Nephron progenitor cell (in vitro differentiated cells): ENCODE results near the gene PPP1R16B.

Experiments used
- DNase-seq: peaks from one replicate; pipeline ENCODE4 v3.0.0; 2021
- H3K27ac Mint-ChIP-seq: 2 replicates; pipeline ENCODE4 v1.8.0; 2021; ENCODE audit warnings: mild to moderate bottlenecking, moderate library complexity, mixed read lengths
- H3K27me3 Mint-ChIP-seq: 2 replicates; pipeline ENCODE4 v1.8.0; 2021; ENCODE audit warnings: mild to moderate bottlenecking, low read depth, mixed read lengths; ENCODE audit not compliant: poor library complexity
- H3K36me3 Mint-ChIP-seq: 2 replicates; pipeline ENCODE4 v1.8.0; 2021; ENCODE audit warnings: low read depth, mixed read lengths
- H3K4me1 Mint-ChIP-seq: 2 replicates; pipeline ENCODE4 v1.8.0; 2021; ENCODE audit warnings: mixed read lengths
- H3K4me3 Mint-ChIP-seq: 2 replicates; pipeline ENCODE4 v1.8.0; 2021; ENCODE audit warnings: mild to moderate bottlenecking, moderate library complexity, mixed read lengths
- H3K9me3 Mint-ChIP-seq: 2 replicates; pipeline ENCODE4 v1.8.0; 2021; ENCODE audit warnings: mild to moderate bottlenecking, moderate library complexity, mixed read lengths
- TF ChIP-seq, protein P1 (sequence below): fragments of 200-600 bp; sonication (generic); IDR thresholded peaks from 2 replicates; pipeline ENCODE4 v1.5.0; 2021; ENCODE audit warnings: antibody characterized with exemption

PPP1R16B gene

GRCh38 chr20:38861071-38861401 lies 55.5 kb downstream of the PPP1R16B start:
- H3K9me3 Mint-ChIP-seq = no peaks in the 10 kb centered on the region
- H3K36me3 Mint-ChIP-seq = no peaks in the 10 kb centered on the region
- peaks cover 40% of the 10 kb centered on the region for H3K27me3 Mint-ChIP-seq
- TF ChIP-seq, protein P1, sequence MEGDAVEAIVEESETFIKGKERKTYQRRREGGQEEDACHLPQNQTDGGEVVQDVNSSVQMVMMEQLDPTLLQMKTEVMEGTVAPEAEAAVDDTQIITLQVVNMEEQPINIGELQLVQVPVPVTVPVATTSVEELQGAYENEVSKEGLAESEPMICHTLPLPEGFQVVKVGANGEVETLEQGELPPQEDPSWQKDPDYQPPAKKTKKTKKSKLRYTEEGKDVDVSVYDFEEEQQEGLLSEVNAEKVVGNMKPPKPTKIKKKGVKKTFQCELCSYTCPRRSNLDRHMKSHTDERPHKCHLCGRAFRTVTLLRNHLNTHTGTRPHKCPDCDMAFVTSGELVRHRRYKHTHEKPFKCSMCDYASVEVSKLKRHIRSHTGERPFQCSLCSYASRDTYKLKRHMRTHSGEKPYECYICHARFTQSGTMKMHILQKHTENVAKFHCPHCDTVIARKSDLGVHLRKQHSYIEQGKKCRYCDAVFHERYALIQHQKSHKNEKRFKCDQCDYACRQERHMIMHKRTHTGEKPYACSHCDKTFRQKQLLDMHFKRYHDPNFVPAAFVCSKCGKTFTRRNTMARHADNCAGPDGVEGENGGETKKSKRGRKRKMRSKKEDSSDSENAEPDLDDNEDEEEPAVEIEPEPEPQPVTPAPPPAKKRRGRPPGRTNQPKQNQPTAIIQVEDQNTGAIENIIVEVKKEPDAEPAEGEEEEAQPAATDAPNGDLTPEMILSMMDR = no peak
- no peak for DNase-seq
- H3K27ac Mint-ChIP-seq = no peak overlapping the region
- H3K4me1 Mint-ChIP-seq = no peaks in the 10 kb centered on the region
- H3K4me3 Mint-ChIP-seq = no peak overlapping the region

DNA sequence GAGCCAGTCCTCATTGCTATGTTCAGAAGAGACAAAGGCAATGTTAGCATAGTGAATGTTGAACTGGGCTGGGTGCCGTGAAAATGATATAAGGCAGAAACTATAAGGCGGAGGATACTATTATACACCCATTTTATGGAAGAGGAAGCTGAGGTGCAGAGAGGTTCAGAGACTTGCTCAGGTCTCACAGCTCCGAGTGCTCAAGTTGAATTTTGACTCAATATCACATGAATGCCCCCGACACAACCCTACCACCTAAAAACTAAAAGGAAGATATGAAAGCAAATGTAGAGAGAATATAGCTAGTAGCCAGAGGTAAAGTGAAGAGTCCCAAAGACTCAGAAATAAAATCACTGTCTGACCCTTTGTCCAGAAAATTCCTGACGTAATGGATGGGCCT lies 56.7 kb downstream of the PPP1R16B start:
- TF ChIP-seq, protein P1 = no peak
- Mint-ChIP-seq H3K9me3 (no peaks in the 10 kb centered on the region), H3K27me3 (peaks cover 36% of the 10 kb centered on the region), H3K27ac (no peak overlapping the region), H3K36me3 (no peaks in the 10 kb centered on the region), H3K4me3 (no peak overlapping the region), H3K4me1 (no peaks in the 10 kb centered on the region)
- DNase-seq = no peak

DNA sequence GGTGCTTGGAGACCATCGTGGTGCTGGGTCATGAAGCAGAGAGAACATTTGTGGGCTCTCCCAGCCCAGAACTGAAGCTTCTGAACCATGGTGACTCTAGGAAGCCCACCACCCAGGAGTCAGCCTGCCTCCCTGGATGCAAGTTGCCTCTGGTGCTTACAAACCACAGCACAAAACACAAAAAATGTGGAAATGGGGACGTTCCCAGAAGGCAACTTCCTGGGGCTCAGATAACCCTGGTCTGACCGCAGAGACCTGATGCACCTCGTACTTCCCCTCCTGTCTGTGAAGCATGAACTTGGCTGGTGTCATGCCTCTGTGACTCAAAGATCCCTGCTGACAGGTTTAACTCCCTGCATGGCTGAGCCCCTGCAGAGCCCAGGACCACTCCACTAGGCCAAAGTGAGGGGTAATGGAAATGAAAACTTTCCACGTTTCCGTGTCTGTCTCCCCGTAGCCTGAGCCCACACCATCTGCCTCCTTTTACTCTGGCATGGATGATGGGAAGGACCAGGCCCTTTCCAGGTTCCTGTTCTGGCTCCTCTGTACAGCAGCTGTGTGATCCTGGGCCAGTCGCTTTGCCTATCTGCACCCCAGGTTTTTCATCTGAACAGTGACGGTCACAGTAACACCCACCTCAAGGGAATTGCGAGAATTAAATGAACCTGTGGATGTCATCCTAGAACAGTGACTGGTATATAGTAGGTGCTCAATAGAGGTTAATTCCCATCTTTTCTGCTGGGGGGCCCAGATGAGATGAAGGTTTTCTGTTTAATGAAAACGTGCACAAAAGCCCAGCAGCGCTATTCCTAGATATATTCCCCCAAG lies 57.7 kb downstream of the PPP1R16B start:
- no peaks in the 10 kb centered on the region for H3K36me3 Mint-ChIP-seq
- H3K27me3 Mint-ChIP-seq = peaks cover 33% of the 10 kb centered on the region
- TF ChIP-seq, protein P1 = no peak

GRCh38 chr20:38864662-38865061 lies 59.2 kb downstream of the PPP1R16B start:
- no peak for DNase-seq
- Mint-ChIP-seq H3K4me3 (no peak overlapping the region), H3K36me3 (no peaks in the 10 kb centered on the region), H3K27me3 (peaks cover 30% of the 10 kb centered on the region), H3K27ac (no peak overlapping the region), H3K4me1 (no peaks in the 10 kb centered on the region), H3K9me3 (no peaks in the 10 kb centered on the region)
- TF ChIP-seq, protein P1 = no peak

More for the DNA sequence above, 57.7 kb downstream of the PPP1R16B start:
- no peak overlapping the region for H3K4me3 Mint-ChIP-seq
- DNase-seq = no peak
- no peaks in the 10 kb centered on the region for H3K9me3 Mint-ChIP-seq
- no peak overlapping the region for H3K27ac Mint-ChIP-seq
- H3K4me1 Mint-ChIP-seq = no peaks in the 10 kb centered on the region

DNA sequence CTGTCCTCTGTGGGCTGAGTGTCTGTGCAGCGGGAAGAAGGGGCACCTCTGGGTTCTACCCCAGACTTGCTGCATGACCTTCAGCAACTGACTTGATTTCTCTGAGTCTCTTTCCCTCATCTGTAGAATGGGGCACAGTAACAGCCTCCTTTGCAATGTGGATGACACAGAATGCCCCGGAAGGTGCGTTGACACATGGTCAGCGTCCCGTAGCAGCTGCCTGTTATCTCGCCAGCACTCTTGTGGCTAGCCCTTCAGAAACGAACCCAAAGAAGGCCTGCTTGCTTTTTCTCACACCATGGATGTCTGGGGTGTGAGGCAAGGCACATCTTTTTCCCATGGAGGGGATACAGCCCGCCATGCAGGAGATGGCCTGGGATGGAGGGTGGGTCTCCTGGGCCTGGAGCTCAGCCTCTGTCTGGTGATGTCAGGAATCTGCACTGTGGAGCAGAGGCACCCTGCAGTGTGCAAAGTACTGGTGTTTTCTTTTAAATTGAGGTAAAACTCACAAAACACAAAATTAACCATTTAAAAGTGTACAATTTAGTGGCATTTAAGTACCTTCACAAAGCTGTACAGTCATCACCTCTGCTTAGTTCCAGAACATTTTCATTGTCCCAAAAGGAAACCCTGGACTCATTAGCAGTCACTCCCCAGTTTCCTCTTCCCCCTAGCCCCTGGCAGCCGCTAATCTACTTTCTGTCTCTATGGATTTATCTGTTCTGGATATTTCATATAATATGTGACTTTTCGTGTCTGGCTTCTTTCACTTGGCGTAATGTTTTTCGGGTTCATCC lies 61.0 kb downstream of the PPP1R16B start:
- Mint-ChIP-seq H3K4me3 (no peak overlapping the region), H3K27me3 (peaks cover 35% of the 10 kb centered on the region), H3K9me3 (no peaks in the 10 kb centered on the region), H3K27ac (no peak overlapping the region), H3K36me3 (no peaks in the 10 kb centered on the region), H3K4me1 (no peaks in the 10 kb centered on the region)
- no peak for DNase-seq
- TF ChIP-seq, protein P1 = no peak
